Neural cell (in vitro differentiated cells): Measurements from ENCODE around the gene PDE8A. TPM values are rescaled to one million over a fixed set of nuclear protein-coding genes. Genes with fewer than 3 reads are reported as not detected.

Experiments used
- H2AFZ ChIP-seq: fragments of 200-600, 300-800 bp; sonication (generic), shearing (Covaris generic); 2 replicates; pipeline ENCODE4 v1.6.0; 2014; ENCODE audit warnings: low read depth, mild to moderate bottlenecking, antibody characterized with exemption, low read length, moderate library complexity
- H3F3A ChIP-seq: fragments of 200-600 bp; shearing (Covaris generic); 2 replicates; pipeline ENCODE4 v1.6.1; 2016; ENCODE audit warnings: mild to moderate bottlenecking, moderate library complexity, mixed read lengths, antibody characterized with exemption, low read length; ENCODE audit not compliant: insufficient read depth, poor library complexity, severe bottlenecking
- H3K27ac ChIP-seq: fragments of 200-600, 300-800 bp; sonication (generic), shearing (Covaris generic); 2 replicates; pipeline ENCODE4 v1.5.1; 2014; ENCODE audit warnings: mild to moderate bottlenecking, low read length, moderate library complexity
- H3K27me3 ChIP-seq: fragments of 300-800, 200-600 bp; sonication (generic), shearing (Covaris generic); 2 replicates; pipeline ENCODE4 v1.6.0; 2014; ENCODE audit warnings: mild to moderate bottlenecking, low read depth, low read length, moderate library complexity; ENCODE audit not compliant: insufficient read depth
- H3K36me3 ChIP-seq: fragments of 300-800, 200-600 bp; sonication (generic), shearing (Covaris generic); 2 replicates; pipeline ENCODE4 v1.5.1; 2014; ENCODE audit warnings: mild to moderate bottlenecking, antibody characterized with exemption, low read length, moderate library complexity; ENCODE audit not compliant: insufficient read depth
- H3K4me2 ChIP-seq: fragments of 300-800, 200-600 bp; sonication (generic), shearing (Covaris generic); 2 replicates; pipeline ENCODE4 v1.6.0; 2014; ENCODE audit warnings: mild to moderate bottlenecking, low read length
- H3K4me3 ChIP-seq: fragments of 300-800, 200-600 bp; sonication (generic), shearing (Covaris generic); 2 replicates; pipeline ENCODE4 v1.5.1; 2014; ENCODE audit warnings: mild to moderate bottlenecking, low read length, moderate library complexity
- H3K79me2 ChIP-seq: fragments of 200-600 bp; shearing (Covaris generic); replicated peaks from 2 replicates; pipeline ENCODE4 v1.6.0; 2014; ENCODE audit warnings: mild to moderate bottlenecking, low read length, moderate library complexity; ENCODE audit not compliant: insufficient read depth
- H3K9ac ChIP-seq: fragments of 300-800, 200-600 bp; sonication (generic), shearing (Covaris generic); 2 replicates; pipeline ENCODE4 v1.6.1; 2016; ENCODE audit warnings: mild to moderate bottlenecking, low read length, mixed read lengths
- H3K9me2 ChIP-seq: fragments of 200-600 bp; shearing (Covaris generic); 2 replicates; pipeline ENCODE4 v1.6.1; 2016; ENCODE audit warnings: mild to moderate bottlenecking, low read length, mixed read lengths; ENCODE audit not compliant: insufficient read depth
- H3K9me3 ChIP-seq: fragments of 200-600, 300-800 bp; sonication (generic), shearing (Covaris generic); 2 replicates; pipeline ENCODE4 v1.6.1; 2016; ENCODE audit warnings: mild to moderate bottlenecking, mixed run types, low read length, moderate library complexity, mixed read lengths
- H4K20me1 ChIP-seq: fragments of 200-600 bp; shearing (Covaris generic); 2 replicates; pipeline ENCODE4 v1.6.1; 2016; ENCODE audit warnings: mild to moderate bottlenecking, mixed run types; ENCODE audit not compliant: insufficient read depth
- EP300 ChIP-seq: fragments of 450-650 bp; conservative IDR thresholded peaks from 2 replicates; pipeline ENCODE4 v1.6.1; 2014; ENCODE audit warnings: antibody characterized with exemption, mild to moderate bottlenecking, moderate library complexity; ENCODE audit not compliant: poor library complexity, severe bottlenecking
- EZH2 ChIP-seq: fragments of 200-600, 300-800 bp; shearing (Covaris generic), sonication (generic); IDR thresholded peaks from 2 replicates; pipeline ENCODE4 v1.6.1; 2014; ENCODE audit warnings: antibody characterized with exemption, low read length, borderline replicate concordance, mild to moderate bottlenecking; ENCODE audit not compliant: insufficient read depth, poor library complexity, severe bottlenecking
- MXI1 ChIP-seq: fragments of 450-650 bp; conservative IDR thresholded peaks from 2 replicates; pipeline ENCODE4 v1.6.1; 2014; ENCODE audit warnings: antibody characterized with exemption, mild to moderate bottlenecking; ENCODE audit not compliant: poor library complexity, severe bottlenecking
- POLR2AphosphoS5 ChIP-seq: IDR thresholded peaks from 2 replicates; pipeline ENCODE4 v1.6.1; 2012
- RAD21 ChIP-seq: fragments of 450-650 bp; conservative IDR thresholded peaks from 2 replicates; pipeline ENCODE4 v1.6.1; 2014; ENCODE audit warnings: antibody characterized with exemption, mild to moderate bottlenecking, moderate library complexity
- SMC3 ChIP-seq: fragments of 450-650 bp; conservative IDR thresholded peaks from 2 replicates; pipeline ENCODE4 v1.6.1; 2014; ENCODE audit warnings: antibody characterized with exemption, mild to moderate bottlenecking, moderate library complexity; ENCODE audit not compliant: poor library complexity
- TAF1 ChIP-seq: IDR thresholded peaks from 2 replicates; pipeline ENCODE4 v1.6.1; 2012; ENCODE audit warnings: low read depth
- polyA plus RNA-seq: library from polyadenylated mRNA; depleted of rRNA; stranded (reverse); fragments of >200 nt; gene quantifications from 2 replicates; pipeline ENCODE4 v1.2.3, GENCODE V29; 2014
- TF ChIP-seq, protein P1 (sequence below): IDR thresholded peaks from 2 replicates; pipeline ENCODE4 v1.6.1; 2012; ENCODE audit warnings: borderline replicate concordance
- TF ChIP-seq, protein P2 (sequence below): fragments of 450-650 bp; IDR thresholded peaks from 2 replicates; pipeline ENCODE4 v1.5.1; 2014; ENCODE audit warnings: antibody characterized with exemption, mild to moderate bottlenecking, moderate library complexity; ENCODE audit not compliant: poor library complexity, severe bottlenecking

Gene PDE8A
- polyA plus RNA-seq, 1 donor from 2014 or later, result 13.2 TPM

DNA sequence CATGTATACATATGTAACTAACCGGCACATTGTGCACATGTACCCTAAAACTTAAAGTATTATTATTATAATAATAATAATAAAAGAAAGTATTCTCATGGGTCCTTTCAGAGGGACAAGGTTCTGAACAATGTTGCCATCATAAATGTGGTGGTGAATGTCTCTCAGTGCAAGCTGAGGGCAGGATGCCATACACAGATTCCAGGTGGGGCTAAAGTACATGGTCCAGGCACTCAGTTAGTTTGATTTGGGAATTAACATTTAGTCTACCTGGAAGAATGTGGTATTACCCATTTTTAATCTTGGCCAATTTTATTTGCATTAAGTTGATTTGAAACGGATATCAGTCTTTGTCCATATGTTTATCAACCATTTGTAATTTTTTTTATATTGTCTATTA is 24.5 kb downstream of the PDE8A start:
- no peaks in the 10 kb centered on the region for H4K20me1 ChIP-seq

DNA sequence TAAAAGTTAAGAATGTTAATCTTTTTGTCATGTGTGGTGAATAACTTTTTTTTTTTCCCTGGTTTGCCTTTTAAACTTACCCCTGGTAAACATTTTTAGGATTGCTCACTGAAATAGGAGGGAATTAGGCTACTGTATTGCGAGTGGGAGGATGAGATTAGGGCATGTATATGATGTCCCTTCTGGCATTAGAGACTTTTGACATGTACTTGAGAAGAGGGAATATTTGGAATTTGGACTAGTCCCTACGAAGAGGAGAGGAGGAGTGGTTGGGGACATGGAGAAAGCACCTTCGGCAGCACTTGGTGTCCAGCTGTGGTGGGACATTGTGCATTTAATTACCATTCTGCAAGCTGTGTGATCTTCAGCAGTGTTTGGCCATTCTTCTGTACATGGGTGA is 25.0 kb downstream of the PDE8A start:
- no peaks in the 10 kb centered on the region for H3K79me2 ChIP-seq
- H4K20me1 ChIP-seq, result no peaks in the 10 kb centered on the region

More for the DNA sequence above, 24.5 kb downstream of the PDE8A start:
- Histone ChIP-seq H3K4me3 (no peak overlapping the region), H3K27me3 (no peaks in the 10 kb centered on the region), H2AFZ (no peak overlapping the region), H3K36me3 (no peaks in the 10 kb centered on the region), H3K79me2 (no peaks in the 10 kb centered on the region), H3K9ac (no peak overlapping the region), H3K27ac (no peak overlapping the region), H3K4me2 (no peak overlapping the region), H3K9me2 (no peaks in the 10 kb centered on the region), H3F3A (no peaks in the 10 kb centered on the region), H3K9me3 (no peaks in the 10 kb centered on the region)
- TF ChIP-seq TAF1 (no peak), EP300 (no peak), RAD21 (no peak), POLR2AphosphoS5 (no peak), SMC3 (no peak)
- TF ChIP-seq, protein P1, sequence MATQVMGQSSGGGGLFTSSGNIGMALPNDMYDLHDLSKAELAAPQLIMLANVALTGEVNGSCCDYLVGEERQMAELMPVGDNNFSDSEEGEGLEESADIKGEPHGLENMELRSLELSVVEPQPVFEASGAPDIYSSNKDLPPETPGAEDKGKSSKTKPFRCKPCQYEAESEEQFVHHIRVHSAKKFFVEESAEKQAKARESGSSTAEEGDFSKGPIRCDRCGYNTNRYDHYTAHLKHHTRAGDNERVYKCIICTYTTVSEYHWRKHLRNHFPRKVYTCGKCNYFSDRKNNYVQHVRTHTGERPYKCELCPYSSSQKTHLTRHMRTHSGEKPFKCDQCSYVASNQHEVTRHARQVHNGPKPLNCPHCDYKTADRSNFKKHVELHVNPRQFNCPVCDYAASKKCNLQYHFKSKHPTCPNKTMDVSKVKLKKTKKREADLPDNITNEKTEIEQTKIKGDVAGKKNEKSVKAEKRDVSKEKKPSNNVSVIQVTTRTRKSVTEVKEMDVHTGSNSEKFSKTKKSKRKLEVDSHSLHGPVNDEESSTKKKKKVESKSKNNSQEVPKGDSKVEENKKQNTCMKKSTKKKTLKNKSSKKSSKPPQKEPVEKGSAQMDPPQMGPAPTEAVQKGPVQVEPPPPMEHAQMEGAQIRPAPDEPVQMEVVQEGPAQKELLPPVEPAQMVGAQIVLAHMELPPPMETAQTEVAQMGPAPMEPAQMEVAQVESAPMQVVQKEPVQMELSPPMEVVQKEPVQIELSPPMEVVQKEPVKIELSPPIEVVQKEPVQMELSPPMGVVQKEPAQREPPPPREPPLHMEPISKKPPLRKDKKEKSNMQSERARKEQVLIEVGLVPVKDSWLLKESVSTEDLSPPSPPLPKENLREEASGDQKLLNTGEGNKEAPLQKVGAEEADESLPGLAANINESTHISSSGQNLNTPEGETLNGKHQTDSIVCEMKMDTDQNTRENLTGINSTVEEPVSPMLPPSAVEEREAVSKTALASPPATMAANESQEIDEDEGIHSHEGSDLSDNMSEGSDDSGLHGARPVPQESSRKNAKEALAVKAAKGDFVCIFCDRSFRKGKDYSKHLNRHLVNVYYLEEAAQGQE, result no peak
- TF ChIP-seq, protein P2, sequence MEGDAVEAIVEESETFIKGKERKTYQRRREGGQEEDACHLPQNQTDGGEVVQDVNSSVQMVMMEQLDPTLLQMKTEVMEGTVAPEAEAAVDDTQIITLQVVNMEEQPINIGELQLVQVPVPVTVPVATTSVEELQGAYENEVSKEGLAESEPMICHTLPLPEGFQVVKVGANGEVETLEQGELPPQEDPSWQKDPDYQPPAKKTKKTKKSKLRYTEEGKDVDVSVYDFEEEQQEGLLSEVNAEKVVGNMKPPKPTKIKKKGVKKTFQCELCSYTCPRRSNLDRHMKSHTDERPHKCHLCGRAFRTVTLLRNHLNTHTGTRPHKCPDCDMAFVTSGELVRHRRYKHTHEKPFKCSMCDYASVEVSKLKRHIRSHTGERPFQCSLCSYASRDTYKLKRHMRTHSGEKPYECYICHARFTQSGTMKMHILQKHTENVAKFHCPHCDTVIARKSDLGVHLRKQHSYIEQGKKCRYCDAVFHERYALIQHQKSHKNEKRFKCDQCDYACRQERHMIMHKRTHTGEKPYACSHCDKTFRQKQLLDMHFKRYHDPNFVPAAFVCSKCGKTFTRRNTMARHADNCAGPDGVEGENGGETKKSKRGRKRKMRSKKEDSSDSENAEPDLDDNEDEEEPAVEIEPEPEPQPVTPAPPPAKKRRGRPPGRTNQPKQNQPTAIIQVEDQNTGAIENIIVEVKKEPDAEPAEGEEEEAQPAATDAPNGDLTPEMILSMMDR, result no peak

DNA sequence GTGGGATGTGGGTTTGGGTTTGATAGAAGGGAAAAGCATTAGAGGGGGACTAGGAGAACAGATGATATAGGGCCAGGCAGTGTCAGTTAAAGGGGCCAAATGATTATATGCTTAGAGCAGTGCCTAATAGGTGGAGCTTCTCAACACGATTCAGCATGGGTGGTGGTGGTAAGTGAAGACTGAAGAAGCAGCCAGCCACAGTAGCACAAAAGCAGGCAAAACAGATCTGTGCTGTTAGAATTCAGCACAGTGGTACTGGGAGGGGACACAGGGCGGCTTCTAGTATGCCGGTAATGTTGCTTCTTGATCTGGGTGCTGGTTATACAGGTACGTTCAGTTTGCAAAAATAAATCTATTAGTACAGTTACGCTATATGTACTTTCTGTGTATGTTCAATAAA is 25.5 kb downstream of the PDE8A start:
- no peak overlapping the region for H3K4me2 ChIP-seq
- H3K4me3 ChIP-seq, result no peak overlapping the region
- no peak overlapping the region for H3K9ac ChIP-seq
- no peaks in the 10 kb centered on the region for H3K79me2 ChIP-seq
- H4K20me1 ChIP-seq, result no peaks in the 10 kb centered on the region
- H3K9me3 ChIP-seq, result no peaks in the 10 kb centered on the region
- H3F3A ChIP-seq, result no peaks in the 10 kb centered on the region
- H3K9me2 ChIP-seq, result no peaks in the 10 kb centered on the region
- no peaks in the 10 kb centered on the region for H3K27me3 ChIP-seq
- H3K36me3 ChIP-seq, result no peaks in the 10 kb centered on the region
- H3K27ac ChIP-seq, result no peak overlapping the region
- no peak overlapping the region for H2AFZ ChIP-seq
- TF ChIP-seq TAF1 (no peak), EP300 (no peak), POLR2AphosphoS5 (no peak), RAD21 (no peak), MXI1 (no peak), SMC3 (no peak), EZH2 (no peak)
- TF ChIP-seq, protein P1, result no peak
- TF ChIP-seq, protein P2, result no peak

More for the DNA sequence above, 25.0 kb downstream of the PDE8A start:
- Histone ChIP-seq H3K4me3 (no peak overlapping the region), H3K9me3 (no peaks in the 10 kb centered on the region), H3K9me2 (no peaks in the 10 kb centered on the region), H3K27me3 (no peaks in the 10 kb centered on the region), H2AFZ (no peak overlapping the region), H3F3A (no peaks in the 10 kb centered on the region), H3K4me2 (no peak overlapping the region), H3K36me3 (no peaks in the 10 kb centered on the region), H3K27ac (no peak overlapping the region), H3K9ac (no peak overlapping the region)
- no peak for TF ChIP-seq RAD21
